Ishikawa (cell line): ENCODE results near the gene NPAS2.
A peak's percentile ranks its signal among the peaks of the same experiment; 100 is the strongest.

Experiments used
- CEBPB ChIP-seq: IDR thresholded peaks from 2 replicates; pipeline ENCODE4 v1.6.1; 2012
- CREB1 ChIP-seq: IDR thresholded peaks from 2 replicates; pipeline ENCODE4 v1.6.1; 2012; ENCODE audit warnings: low read depth
- EGR1 ChIP-seq: IDR thresholded peaks from 2 replicates; pipeline ENCODE4 v1.6.1; 2012
- EP300 ChIP-seq: IDR thresholded peaks from 2 replicates; pipeline ENCODE4 v1.6.1; 2012; ENCODE audit warnings: borderline replicate concordance
- FOXM1 ChIP-seq: IDR thresholded peaks from 2 replicates; pipeline ENCODE4 v1.6.1; 2012; ENCODE audit warnings: low read depth, borderline replicate concordance
- MAX ChIP-seq: IDR thresholded peaks from 2 replicates; pipeline ENCODE4 v1.6.1; 2012
- NFIC ChIP-seq: IDR thresholded peaks from 2 replicates; pipeline ENCODE4 v1.6.1; 2012
- RAD21 ChIP-seq: IDR thresholded peaks from 2 replicates; pipeline ENCODE4 v1.6.1; 2012; ENCODE audit warnings: low read depth
- TAF1 ChIP-seq: IDR thresholded peaks from 2 replicates; pipeline ENCODE4 v1.6.1; 2012; ENCODE audit warnings: low read depth, mild to moderate bottlenecking
- TCF12 ChIP-seq: IDR thresholded peaks from 2 replicates; pipeline ENCODE4 v1.6.1; 2012; ENCODE audit warnings: low read depth
- TEAD4 ChIP-seq: IDR thresholded peaks from 2 replicates; pipeline ENCODE4 v1.6.1; 2012
- USF1 ChIP-seq: IDR thresholded peaks from 2 replicates; pipeline ENCODE4 v1.6.1; 2012
- YY1 ChIP-seq: IDR thresholded peaks from 2 replicates; pipeline ENCODE4 v1.6.1; 2012; ENCODE audit warnings: low read depth
- ZBTB7A ChIP-seq: IDR thresholded peaks from 2 replicates; pipeline ENCODE4 v1.6.1; 2012; ENCODE audit warnings: low read depth
- TF ChIP-seq, protein P1 (sequence below): IDR thresholded peaks from 2 replicates; pipeline ENCODE4 v1.6.1; 2012; ENCODE audit warnings: low read depth, mild to moderate bottlenecking

The NPAS2 gene

DNA sequence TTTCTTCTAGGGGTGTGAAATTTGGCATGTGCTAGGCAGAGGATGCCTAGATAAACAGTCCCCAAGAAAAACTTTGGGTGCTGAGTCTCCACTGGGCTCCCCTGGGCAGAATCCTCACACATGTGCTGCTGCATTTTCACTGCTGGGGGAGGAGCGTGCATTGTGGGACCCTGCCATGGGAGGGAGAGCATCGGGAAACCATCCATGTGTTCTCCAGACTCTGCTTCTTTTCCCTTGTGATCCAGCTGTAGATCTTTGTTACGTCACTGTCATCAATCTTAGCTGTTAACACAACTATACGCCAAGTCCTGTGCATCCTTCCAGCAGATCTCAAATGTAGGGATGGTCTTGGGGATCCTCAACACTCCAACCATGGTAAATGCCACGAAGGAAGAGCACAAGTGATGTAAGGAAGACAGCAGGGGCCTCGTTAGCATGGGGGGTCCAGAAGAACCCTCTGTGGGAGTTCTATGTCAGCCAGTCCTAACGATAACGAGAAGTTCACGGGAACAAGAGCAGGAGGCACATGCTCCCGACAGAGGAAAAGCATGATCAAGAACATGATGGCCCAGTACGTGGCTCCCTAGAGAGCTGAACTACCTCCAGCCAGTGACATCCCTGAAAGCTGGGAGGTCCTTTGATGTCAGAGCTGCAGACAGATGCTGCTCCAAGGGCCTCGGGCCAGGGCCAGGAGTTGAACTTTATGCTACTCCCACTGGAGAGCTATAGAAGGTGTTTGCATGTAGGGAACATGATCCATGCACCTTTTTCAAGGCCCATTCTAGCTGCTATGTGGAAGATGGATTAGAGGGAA, 41.1 kb upstream of the NPAS2 start:
- TF ChIP-seq, protein P1, sequence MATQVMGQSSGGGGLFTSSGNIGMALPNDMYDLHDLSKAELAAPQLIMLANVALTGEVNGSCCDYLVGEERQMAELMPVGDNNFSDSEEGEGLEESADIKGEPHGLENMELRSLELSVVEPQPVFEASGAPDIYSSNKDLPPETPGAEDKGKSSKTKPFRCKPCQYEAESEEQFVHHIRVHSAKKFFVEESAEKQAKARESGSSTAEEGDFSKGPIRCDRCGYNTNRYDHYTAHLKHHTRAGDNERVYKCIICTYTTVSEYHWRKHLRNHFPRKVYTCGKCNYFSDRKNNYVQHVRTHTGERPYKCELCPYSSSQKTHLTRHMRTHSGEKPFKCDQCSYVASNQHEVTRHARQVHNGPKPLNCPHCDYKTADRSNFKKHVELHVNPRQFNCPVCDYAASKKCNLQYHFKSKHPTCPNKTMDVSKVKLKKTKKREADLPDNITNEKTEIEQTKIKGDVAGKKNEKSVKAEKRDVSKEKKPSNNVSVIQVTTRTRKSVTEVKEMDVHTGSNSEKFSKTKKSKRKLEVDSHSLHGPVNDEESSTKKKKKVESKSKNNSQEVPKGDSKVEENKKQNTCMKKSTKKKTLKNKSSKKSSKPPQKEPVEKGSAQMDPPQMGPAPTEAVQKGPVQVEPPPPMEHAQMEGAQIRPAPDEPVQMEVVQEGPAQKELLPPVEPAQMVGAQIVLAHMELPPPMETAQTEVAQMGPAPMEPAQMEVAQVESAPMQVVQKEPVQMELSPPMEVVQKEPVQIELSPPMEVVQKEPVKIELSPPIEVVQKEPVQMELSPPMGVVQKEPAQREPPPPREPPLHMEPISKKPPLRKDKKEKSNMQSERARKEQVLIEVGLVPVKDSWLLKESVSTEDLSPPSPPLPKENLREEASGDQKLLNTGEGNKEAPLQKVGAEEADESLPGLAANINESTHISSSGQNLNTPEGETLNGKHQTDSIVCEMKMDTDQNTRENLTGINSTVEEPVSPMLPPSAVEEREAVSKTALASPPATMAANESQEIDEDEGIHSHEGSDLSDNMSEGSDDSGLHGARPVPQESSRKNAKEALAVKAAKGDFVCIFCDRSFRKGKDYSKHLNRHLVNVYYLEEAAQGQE, result no peak
- no peak for TF ChIP-seq EP300
- no peak for TF ChIP-seq EGR1
- TF ChIP-seq TEAD4, result no peak
- TF ChIP-seq MAX, result no peak
- no peak for TF ChIP-seq FOXM1
- no peak for TF ChIP-seq CEBPB
- no peak for TF ChIP-seq NFIC
- TF ChIP-seq RAD21, result no peak
- no peak for TF ChIP-seq TCF12
- TF ChIP-seq CREB1, result no peak
- no peak for TF ChIP-seq TAF1
- no peak for TF ChIP-seq YY1
- TF ChIP-seq USF1, result no peak

DNA sequence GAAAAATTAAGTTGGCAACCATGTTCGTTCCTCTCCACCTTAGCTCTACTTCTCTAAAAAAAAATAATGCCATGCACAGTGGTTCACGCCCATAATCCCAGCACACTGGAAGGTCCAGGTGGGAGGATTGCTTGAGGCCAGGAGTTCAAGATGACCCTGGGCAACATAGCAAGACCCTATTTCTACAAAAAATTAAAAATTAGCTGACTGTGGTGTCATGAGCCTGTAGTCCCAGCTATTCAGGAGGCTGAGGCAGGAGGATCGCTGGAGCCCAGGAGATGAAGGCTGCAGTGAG, 40.1 kb upstream of the NPAS2 start:
- TF ChIP-seq USF1, result no peak
- TF ChIP-seq EP300, result no peak
- TF ChIP-seq RAD21, result no peak
- no peak for TF ChIP-seq NFIC
- no peak for TF ChIP-seq YY1
- no peak for TF ChIP-seq TEAD4
- no peak for TF ChIP-seq CEBPB
- no peak for TF ChIP-seq MAX
- TF ChIP-seq CREB1, result no peak
- TF ChIP-seq, protein P1, result no peak
- no peak for TF ChIP-seq ZBTB7A
- no peak for TF ChIP-seq FOXM1
- no peak for TF ChIP-seq TAF1
- no peak for TF ChIP-seq EGR1
- no peak for TF ChIP-seq TCF12

DNA sequence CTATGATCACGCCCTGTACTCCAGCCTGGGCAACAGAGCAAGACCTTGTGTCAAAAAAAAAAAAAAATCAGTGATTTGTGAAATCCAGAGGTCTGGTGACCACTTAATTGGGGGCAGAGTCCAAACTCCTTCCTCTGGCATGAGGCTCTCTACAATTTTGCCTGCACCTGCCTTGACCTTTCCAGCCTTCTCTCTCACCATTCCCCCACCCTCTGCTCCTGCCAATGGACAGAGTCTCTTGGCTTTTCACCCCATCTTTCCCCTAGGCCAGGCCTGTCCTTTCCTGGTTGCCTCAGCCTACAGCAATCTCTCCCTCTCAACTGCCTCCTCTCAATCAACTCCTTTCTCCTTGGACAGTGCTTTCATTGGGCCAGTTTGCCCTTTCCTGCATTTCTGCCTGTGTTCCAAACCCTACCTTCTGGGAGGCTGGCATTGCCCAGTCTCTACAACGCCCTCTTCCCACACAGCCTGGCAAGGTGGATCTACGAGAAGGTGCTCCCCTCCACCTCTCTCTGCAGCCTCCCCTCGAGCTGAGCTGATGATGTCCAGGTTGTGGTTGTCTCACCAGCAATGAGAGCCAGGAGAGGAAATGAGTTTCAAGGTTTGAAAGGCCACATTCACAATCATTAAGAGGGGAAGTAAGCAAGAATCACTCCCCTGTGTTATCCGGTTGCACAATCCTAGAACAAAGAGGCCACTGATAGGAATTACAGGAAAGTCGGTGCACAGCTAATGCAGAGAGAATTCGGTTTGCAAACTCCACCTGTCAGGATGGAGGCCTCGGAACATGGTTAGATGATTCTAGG, 39.5 kb upstream of the NPAS2 start:
- no peak for TF ChIP-seq CREB1
- no peak for TF ChIP-seq NFIC
- TF ChIP-seq ZBTB7A, result no peak
- peak; percentile 28; the same call in 1 of the 2 replicates for TF ChIP-seq CEBPB

DNA sequence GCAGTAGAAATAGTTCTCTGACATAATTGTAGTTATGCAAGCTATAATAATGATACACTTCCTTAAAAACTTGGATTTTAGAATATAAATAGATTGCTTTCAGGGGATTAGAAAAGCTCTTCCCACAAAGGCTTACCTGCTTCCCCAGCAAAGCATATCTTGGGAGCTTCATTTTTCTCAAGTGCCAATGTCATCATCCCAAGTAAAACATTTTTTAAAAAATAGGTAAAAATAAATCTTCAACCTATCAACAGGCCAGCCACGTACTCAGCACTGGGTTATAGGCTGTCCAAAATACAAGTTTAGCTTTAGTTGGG, 39.0 kb upstream of the NPAS2 start:
- TF ChIP-seq RAD21, result no peak
- no peak for TF ChIP-seq MAX
- TF ChIP-seq NFIC, result no peak
- TF ChIP-seq FOXM1, result no peak
- TF ChIP-seq TAF1, result no peak
- TF ChIP-seq ZBTB7A, result no peak
- no peak for TF ChIP-seq EP300
- TF ChIP-seq, protein P1, result no peak
- TF ChIP-seq TEAD4, result no peak
- no peak for TF ChIP-seq CREB1
- TF ChIP-seq EGR1, result no peak
- TF ChIP-seq USF1, result no peak
